Right lung (tissue), 5 donors: Measurements from ENCODE around the gene ERV3-1. TPM values are rescaled to one million over a fixed set of nuclear protein-coding genes. Genes with fewer than 3 reads are reported as not detected.
"Not testable (repeated sequence)": the region's sequence is repeated elsewhere in the genome, so short reads cannot be mapped to it uniquely, and the experiment has no call there.

Experiments
- DNase-seq, 2 donors: peaks; one replicate each; pipeline ENCODE4 v3.0.0-alpha.2; 2013
- polyA plus RNA-seq, 5 donors: library from polyadenylated mRNA; unstranded; fragments of 120-200 nt; gene quantifications; one replicate each; pipeline versions ENCODE4 v1.2.1 to v1.2.3, GENCODE V29; 2013; ENCODE audit warnings: inconsistent platforms in 1 of 5, low replicate concordance in 1 of 5; ENCODE audit not compliant: insufficient read length in 5 of 5, insufficient read depth in 1 of 5

ERV3-1 gene
- polyA plus RNA-seq, 5 donors, result 36.5 to 82.4 (median 72.1) TPM

GRCh38 chr7:64946772-64947171 is 59.7 kb downstream of the ERV3-1 start:
- DNase-seq, result no peak

GRCh38 chr7:64945503-64946175 is 60.8 kb downstream of the ERV3-1 start:
- no peak for DNase-seq

DNA sequence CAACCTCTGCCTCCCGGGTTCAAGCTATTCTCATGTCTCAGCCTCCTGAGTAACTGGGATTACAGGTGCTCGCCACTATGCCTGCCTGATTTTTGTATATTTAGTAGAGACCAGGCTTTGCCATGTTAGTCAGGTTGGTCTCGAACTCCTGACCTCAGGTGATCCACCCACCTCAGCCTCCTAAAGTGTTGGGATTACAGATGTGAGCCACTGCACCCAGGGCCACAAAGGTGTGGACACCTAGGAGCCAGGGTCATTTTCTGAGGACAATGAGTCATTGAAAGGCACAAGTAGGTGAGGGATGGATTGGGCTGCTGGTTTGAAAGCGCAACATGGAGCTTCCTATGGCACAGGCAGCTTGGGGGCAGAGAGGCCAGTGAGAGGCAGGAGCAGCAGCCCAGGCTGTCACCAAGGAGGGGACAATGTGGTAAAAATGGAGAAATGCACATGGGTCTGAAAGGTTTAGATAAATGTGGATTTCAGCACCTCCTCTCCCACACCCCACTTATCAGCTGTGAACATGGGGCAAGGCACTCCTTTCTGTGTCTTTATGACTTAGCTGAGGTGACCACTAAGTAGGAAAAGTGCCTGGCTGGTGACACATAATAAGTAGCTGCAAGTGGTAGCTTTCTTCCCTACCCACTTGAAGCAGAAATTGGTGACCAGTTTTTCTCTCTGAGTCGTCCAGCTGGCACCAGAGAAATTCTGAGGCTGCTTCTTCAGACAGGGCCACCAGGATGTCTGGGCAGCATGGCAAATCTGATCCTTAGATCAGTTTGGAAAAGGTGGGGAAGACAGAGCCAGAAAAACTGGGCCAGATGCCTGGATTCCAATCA is 61.6 kb downstream of the ERV3-1 start:
- not testable (repeated sequence) for DNase-seq

Other genes starting within 250 kb of the ERV3-1 start
- 10 to 100 TPM; 13.6 to 23.6 (median 19.8) TPM for gene ZNF138, start 212.3 kb downstream of the ERV3-1 start, polyA plus RNA-seq
- 10 to 100 TPM in 4 of 5 donors, 1 to 10 TPM in 1; 9.1 to 17.0 (median 14.3) TPM for gene ZNF273, start 103.4 kb downstream of the ERV3-1 start, polyA plus RNA-seq
- gene ZNF117, start 15.7 kb downstream of the ERV3-1 start, polyA plus RNA-seq, result 100 to 1,000 TPM in 1 of 5 donors, 10 to 100 TPM in 4; 35.5 to 123 (median 77.0) TPM